HUES48 (cell line): Measurements from ENCODE around the gene COX10.

ENCODE experiments used
- H3K27ac ChIP-seq: one replicate; pipeline ENCODE4 v1.7.0; 2013; ENCODE audit warnings: low read depth, low read length, inconsistent platforms
- H3K27me3 ChIP-seq: 2 replicates; pipeline ENCODE4 v1.6.1; 2013; ENCODE audit warnings: mild to moderate bottlenecking, low read length; ENCODE audit not compliant: control insufficient read depth, insufficient read depth
- H3K36me3 ChIP-seq: 2 replicates; pipeline ENCODE4 v1.6.1; 2013; ENCODE audit warnings: low read length; ENCODE audit not compliant: control insufficient read depth, insufficient read depth
- H3K4me1 ChIP-seq: 2 replicates; pipeline ENCODE4 v1.6.1; 2013; ENCODE audit warnings: mild to moderate bottlenecking, low read length; ENCODE audit not compliant: control insufficient read depth, insufficient read depth
- H3K4me3 ChIP-seq: 2 replicates; pipeline ENCODE4 v1.5.1; 2013; ENCODE audit warnings: mild to moderate bottlenecking, low read depth, low read length
- H3K9ac ChIP-seq: 2 replicates; pipeline ENCODE4 v1.6.1; 2013; ENCODE audit warnings: mild to moderate bottlenecking, low read depth, low read length, moderate library complexity
- H3K9me3 ChIP-seq: 2 replicates; pipeline ENCODE4 v1.6.1; 2013; ENCODE audit warnings: low read length; ENCODE audit not compliant: control insufficient read depth, insufficient read depth

Gene COX10

DNA sequence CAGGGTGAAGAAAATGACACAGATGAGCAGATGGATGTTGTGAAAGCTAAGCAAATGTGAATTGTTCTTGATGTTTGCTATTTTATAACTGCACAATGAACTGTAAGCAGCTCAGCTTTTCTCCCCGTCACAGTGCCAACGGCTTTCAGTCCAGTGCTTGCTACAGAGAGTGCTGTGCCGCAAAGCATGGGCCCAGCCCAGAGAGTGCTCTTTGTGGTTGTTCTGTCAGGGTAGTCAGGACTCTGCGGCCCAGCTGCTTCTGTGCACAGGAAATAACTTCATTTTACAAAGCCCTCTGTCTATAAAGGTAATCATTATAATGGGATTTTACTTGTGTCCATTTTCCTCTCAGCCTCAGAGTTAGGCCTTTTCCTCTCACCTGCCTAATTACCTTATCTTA is 128.3 kb downstream of the COX10 start:
- H3K9me3 ChIP-seq: no peaks in the 10 kb centered on the region
- peaks cover 10% of the 10 kb centered on the region; the same call in 1 of the 2 replicates for H3K4me1 ChIP-seq
- H3K36me3 ChIP-seq: no peaks in the 10 kb centered on the region
- no peak overlapping the region for H3K27ac ChIP-seq
- no peaks in the 10 kb centered on the region for H3K27me3 ChIP-seq
- H3K4me3 ChIP-seq: no peak overlapping the region
- H3K9ac ChIP-seq: no peak overlapping the region

DNA sequence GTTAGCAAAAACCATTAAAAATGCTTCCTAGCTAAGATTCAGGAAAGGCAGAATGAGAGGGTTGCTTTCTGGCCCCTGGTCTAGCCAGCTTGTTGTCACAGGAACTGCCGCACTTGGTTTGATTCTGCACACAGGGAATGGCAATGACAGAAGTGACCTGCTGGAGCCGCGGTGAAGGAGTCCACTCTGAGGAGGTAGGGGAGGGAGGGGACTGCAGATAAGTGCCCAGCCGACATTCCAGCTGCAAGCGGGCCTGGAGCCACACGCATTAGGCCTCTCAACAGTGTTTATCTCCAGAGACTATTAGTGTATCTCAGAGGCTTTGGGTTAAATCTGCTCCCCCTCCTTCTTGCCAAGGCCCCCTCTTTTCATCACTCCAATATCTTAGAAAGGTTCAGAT is 128.7 kb downstream of the COX10 start:
- H3K9me3 ChIP-seq: no peaks in the 10 kb centered on the region
- no peak overlapping the region for H3K9ac ChIP-seq
- H3K4me1 ChIP-seq: peaks cover 10% of the 10 kb centered on the region; the same call in 1 of the 2 replicates
- no peak overlapping the region for H3K27ac ChIP-seq
- H3K36me3 ChIP-seq: no peaks in the 10 kb centered on the region
- H3K27me3 ChIP-seq: no peaks in the 10 kb centered on the region
- no peak overlapping the region for H3K4me3 ChIP-seq

DNA sequence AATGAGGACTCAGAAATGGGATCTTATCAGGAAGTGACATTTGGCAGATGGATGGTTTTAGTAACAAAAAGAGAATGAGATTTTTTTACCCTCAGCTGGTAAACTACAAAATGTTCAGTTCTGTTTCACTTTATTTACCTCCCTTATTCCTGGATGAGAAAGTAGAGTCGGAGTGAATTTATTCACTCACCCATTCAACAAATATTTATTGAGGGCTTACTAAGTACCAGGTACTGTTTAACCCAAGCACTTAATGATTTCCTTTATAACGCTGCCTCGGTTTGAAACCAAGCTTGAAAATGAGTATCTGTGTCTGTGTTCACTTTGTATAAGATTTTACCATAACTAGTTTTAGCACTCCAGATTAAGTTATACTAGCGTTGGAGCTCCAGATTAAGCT is 129.3 kb downstream of the COX10 start:
- no peaks in the 10 kb centered on the region for H3K27me3 ChIP-seq
- H3K9ac ChIP-seq: no peak overlapping the region
- peaks cover 10% of the 10 kb centered on the region; the same call in 1 of the 2 replicates for H3K4me1 ChIP-seq
- no peaks in the 10 kb centered on the region for H3K9me3 ChIP-seq
- no peak overlapping the region for H3K27ac ChIP-seq
- no peaks in the 10 kb centered on the region for H3K36me3 ChIP-seq
- no peak overlapping the region for H3K4me3 ChIP-seq

DNA sequence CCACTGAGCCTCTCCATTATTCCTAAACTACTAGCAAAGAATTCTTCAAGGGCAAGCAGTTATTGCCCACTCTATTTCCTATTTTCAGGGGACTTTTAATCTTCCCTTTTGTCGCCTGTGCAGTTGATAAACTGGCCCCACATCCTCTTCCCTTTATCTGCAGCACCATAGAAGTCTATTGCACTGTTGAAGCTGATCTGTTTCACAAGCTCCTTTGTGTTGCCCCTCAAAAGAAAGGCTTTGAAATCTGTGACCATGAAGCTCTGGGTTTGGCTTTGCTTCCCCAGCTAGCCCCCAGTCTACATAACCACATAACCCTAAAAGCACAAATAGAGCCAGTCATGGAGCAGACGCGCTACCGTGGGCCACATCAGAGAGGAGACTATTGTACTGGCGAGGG is 130.3 kb downstream of the COX10 start:
- no peak overlapping the region for H3K27ac ChIP-seq
- no peaks in the 10 kb centered on the region for H3K9me3 ChIP-seq
- H3K4me3 ChIP-seq: no peak overlapping the region
- H3K9ac ChIP-seq: no peak overlapping the region
- H3K4me1 ChIP-seq: peaks cover 10% of the 10 kb centered on the region; the same call in 1 of the 2 replicates
- no peaks in the 10 kb centered on the region for H3K36me3 ChIP-seq
- H3K27me3 ChIP-seq: no peaks in the 10 kb centered on the region

DNA sequence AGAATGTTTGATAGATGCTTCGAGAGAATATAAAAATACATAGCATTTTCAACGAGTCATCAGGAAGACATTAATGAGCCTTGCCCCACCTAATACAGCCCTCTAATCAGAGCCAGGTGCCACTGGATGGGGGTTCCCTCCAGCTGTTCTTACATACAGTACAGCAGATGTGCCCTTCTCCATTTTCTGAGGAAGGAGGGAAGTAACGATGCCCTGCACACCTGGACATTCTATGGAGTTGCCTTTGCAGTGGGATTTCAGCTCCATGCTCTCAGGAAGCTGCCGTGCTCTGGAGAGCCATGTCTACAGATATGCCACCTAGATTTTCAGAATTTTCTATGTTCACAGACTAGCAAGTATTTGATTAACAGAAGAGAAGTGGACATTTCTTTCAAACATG is 131.1 kb downstream of the COX10 start:
- Histone ChIP-seq H3K27me3 (no peaks in the 10 kb centered on the region), H3K4me3 (no peak overlapping the region), H3K9ac (no peak overlapping the region), H3K9me3 (no peaks in the 10 kb centered on the region), H3K36me3 (no peaks in the 10 kb centered on the region), H3K27ac (no peak overlapping the region), H3K4me1 (peaks cover 10% of the 10 kb centered on the region; the same call in 1 of the 2 replicates)

DNA sequence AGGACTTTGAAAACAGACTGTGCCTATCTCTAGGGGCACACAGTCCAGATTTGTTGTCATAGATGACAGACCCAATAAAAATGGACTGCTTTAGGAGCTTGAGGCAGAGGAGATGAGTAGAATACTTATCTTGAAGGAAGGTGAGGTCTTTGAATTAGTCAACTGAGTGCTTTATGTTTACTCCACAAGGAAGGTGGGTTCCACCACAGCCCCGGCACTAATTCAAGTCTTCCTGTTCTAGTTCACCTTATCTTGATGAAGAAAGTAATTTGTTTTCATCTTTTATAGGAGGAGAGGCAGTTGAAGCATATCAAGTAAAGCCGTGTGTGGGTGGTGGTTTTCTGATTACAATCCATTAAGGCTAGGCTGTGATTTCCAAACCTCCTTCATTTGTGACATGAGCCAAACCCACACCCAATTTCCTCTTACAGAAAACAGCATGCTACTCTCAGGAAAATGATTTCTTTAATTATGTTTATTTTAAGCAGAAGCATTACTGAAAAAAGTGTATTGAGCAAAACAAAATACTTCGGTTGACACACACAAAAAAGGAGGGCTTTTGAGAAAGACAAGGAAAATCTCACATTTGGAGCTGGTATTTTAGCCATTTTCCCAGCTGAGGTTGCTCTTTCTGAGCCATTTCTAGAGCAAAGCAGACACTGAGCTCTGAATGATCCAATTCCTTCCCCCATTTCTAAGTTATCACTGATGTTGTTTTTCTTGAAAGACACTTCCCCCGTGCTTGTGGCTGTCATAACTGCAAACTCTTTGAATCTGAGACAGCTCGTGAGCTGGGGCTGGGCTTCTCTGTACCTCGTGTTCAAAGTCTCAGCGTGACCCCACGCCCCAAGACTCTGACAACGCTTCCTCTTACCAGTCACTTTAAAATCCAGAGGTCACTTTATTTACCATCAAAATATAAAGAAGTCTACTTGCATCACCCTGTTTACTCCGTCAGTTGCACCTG is 132.0 kb downstream of the COX10 start:
- Histone ChIP-seq H3K9me3 (no peaks in the 10 kb centered on the region), H3K4me3 (no peak overlapping the region), H3K4me1 (peaks cover 10% of the 10 kb centered on the region; the same call in 1 of the 2 replicates), H3K36me3 (no peaks in the 10 kb centered on the region), H3K9ac (no peak overlapping the region), H3K27ac (no peak overlapping the region), H3K27me3 (no peaks in the 10 kb centered on the region)

DNA sequence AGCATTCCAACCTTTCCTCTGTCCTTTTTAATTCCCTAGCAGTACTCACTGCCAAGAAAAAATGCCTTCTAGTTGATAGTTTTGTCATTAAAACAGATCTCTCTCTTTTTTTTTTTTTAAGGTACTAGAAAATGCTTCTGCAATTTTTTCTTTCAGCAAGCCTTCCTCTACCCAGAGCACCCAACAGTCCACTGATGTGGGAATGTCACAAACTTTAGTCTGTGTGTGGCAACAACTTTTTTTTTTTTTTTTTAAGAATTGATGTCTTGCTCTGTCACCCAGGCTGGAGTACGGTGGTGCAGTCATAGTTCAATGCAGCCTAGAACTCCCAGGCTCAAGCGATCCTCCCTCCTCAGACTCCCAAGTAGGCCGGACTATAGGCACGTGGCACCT is 132.7 kb downstream of the COX10 start:
- H3K4me1 ChIP-seq: peaks cover 10% of the 10 kb centered on the region; the same call in 1 of the 2 replicates
- H3K4me3 ChIP-seq: no peak overlapping the region
- no peak overlapping the region for H3K27ac ChIP-seq
- no peaks in the 10 kb centered on the region for H3K27me3 ChIP-seq
- no peaks in the 10 kb centered on the region for H3K9me3 ChIP-seq
- 0 out of 2 replicates have a peak, but pooled peaks cover 3% of the 10 kb centered on the region for H3K36me3 ChIP-seq
- H3K9ac ChIP-seq: no peak overlapping the region

DNA sequence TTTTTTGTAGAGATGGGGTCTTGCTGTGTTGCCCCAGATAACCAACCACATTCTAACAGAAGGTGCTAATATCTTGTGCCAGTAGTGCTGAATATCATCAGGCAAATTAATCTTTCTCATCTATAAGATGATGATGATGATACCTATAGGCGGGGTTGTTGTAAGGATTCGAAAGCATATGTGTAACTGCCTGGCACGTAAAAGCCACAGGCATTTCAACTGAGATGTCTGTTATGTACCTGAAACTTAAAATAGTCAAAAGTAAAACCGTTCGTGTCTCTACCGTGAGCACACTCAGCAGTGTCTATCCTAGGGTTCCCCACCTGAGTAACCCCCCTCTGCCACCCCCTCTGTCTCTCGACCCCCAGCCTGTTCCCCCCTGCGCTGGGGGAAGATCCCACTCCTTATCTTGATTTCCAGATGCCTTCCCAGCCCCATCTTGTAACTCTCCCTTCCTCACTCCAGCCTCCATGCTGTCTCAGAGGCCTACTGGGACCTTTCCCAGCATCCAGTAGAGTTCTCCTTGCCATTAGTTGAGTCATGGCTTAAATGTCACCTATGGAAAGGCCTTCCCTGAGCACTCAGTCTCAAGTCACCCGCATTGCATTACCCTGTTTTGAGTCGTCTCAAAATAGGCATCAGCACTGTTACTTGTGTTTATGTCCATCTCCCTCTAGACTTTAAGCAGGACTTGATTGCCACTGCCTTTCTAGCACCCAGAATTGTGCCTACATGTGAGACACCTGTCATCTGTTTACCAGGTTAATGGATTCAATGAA is 133.3 kb downstream of the COX10 start:
- Histone ChIP-seq H3K36me3 (0 out of 2 replicates have a peak, but pooled peaks cover 8% of the 10 kb centered on the region), H3K9ac (no peak overlapping the region), H3K27me3 (no peaks in the 10 kb centered on the region), H3K4me3 (no peak overlapping the region), H3K27ac (no peak overlapping the region), H3K4me1 (peaks cover 8% of the 10 kb centered on the region; the same call in 1 of the 2 replicates), H3K9me3 (no peaks in the 10 kb centered on the region)

DNA sequence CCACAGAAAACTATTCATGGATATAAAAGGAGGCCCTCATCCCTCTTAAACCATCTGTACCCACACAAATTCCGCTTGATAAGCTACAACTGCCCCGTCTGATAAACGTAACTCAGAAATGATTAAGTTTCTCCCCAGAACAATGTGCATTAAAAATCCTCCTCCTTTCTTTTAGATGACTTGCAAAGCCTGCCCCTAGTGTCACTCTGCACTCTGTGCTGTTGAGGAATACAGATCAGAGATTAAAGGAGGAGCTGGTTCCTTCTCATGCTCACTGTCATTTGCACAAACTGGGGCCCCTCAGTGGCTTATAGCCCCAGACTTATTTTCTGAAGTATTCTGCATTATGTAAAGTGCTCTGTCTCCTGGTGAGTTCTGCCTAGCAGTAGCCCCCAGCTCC is 134.1 kb downstream of the COX10 start:
- no peaks in the 10 kb centered on the region for H3K27me3 ChIP-seq
- no peaks in the 10 kb centered on the region for H3K9me3 ChIP-seq
- no peak overlapping the region for H3K9ac ChIP-seq
- no peak overlapping the region for H3K27ac ChIP-seq
- peaks cover 5% of the 10 kb centered on the region; the same call in 1 of the 2 replicates for H3K4me1 ChIP-seq
- H3K4me3 ChIP-seq: no peak overlapping the region
- peaks cover 8% of the 10 kb centered on the region; the same call in 1 of the 2 replicates for H3K36me3 ChIP-seq

DNA sequence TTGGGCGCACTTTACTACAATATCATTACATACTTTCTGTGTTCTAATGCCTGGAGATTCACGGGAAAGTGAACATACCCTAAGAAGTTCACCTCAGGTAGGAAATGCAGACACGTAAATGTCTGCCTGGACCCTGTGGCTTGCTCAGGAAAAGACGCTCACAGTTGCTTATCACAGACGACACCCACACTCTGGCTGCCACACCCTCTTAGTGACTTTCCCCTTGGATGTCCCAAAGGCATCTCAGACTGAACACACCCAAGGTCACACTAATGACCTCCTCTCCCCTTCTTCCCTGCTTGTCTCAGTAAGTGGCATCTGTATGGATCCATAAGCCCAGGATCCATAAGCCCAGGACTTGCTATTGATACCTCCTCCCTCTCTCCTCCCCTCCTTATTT is 134.8 kb downstream of the COX10 start:
- Histone ChIP-seq H3K4me3 (no peak overlapping the region), H3K4me1 (peaks cover 5% of the 10 kb centered on the region; the same call in 1 of the 2 replicates), H3K36me3 (peaks cover 13% of the 10 kb centered on the region; the same call in 1 of the 2 replicates), H3K9ac (no peak overlapping the region), H3K9me3 (no peaks in the 10 kb centered on the region), H3K27me3 (no peaks in the 10 kb centered on the region), H3K27ac (no peak overlapping the region)
